Activated T-helper 1 cell treated with Interleukin-2 at 50 U/mL for 16 hours (primary cell): ENCODE data around the gene RNF10.
"Not testable (repeated sequence)": the region's sequence is repeated elsewhere in the genome, so short reads cannot be mapped to it uniquely, and the experiment has no call there.

Experiments
- DNase-seq: peaks from one replicate; pipeline ENCODE4 v3.0.0-alpha.2; 2020; ENCODE audit warnings: low read depth

The RNF10 gene

DNA sequence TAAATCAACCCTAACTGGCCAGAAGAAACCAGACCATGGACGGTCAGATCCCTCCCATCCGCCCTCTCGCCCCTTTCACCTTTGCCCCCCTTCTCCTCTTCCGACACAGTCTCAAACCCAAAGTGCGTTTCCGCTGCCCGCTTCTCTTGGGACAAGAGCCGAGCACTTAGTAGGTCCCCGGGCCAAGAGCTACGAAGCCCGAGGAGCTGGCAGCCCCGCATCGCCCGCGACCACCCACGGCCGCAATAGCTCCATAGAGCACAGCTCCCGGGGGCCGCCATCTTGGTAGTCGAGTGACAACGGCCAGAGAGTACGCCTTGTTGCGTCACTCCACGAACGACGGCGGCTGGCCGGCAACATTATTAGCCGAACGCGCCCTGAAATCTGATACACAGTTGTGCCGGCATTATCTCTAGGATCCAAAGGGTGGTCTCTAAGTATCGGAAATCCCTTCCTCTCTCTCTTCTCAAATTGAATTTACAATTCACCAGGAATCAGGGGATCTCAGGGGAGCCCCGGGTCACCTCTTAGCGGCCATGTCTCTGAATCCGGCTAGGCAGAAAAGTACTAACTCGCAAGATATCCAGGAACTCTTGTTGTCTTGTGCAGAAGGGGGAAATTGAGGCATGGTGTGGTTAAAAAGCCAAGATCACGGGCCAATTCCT lies 5.2 kb upstream of the RNF10 start, which contains the start of gene COQ5:
COQ5 (minus strand) TSS at position 298 of the 665 bp plus-strand sequence; CDS start at position 281, 17 bp downstream.
- peak; percentile 67 for DNase-seq

DNA sequence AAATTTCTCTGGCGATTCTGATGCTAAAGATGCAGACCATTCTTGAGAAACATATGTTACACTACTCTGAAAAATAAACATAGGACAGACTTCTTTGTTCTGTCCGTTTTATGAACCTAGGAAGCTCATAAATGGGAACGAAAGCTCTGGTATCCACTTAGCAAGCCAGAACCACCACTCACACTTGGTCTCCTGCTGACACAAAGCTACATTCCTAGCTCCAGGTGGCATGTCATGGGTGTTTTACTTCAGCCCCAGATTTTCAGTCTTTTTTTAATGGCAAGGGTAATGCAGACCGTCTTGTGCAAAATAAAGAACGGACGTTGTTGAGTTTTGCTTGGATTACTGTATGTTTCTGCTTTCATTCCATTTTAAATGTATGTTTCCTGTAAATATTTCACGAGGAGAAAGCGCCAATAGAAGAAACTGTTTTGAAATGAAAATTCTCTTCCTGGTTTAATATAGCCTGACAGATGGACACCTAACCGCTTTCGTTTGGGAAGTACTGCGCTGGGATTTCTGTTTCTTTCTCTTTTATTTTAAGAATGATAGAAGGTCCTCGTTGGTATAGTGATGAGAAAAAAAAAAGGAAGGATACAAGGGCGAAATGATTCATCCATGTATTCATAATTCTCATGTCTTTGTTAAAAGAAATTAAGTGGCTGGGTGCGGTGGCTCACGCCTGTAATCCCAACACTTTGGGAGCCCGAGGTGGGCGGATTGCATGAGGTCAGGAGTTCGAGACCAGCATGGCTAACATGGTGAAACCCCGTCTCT lies 4.3 kb upstream of the RNF10 start:
- no peak for DNase-seq

DNA sequence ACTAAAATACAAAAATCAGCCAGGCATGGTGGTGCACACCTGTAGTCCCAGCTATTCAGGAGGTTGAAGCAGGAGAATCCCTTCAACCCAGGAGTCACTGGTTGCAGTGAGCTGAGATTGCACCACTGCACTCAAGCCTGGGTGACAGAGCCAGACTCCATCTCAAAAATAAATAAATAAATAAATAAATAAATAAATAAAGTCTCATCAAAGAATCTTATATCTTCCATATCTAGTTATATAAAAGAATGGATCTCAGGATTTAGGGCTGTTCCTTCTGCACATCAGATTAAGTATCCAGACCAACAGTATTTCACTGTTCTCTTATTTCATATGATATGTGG lies 3.8 kb upstream of the RNF10 start:
- DNase-seq = not testable (repeated sequence)

- no peak for DNase-seq
Measured at GRCh38 chr12:120532701-120533238, 1.4 kb upstream of the RNF10 start.

GRCh38 chr12:120534703-120535655 lies 823 bp downstream of the RNF10 start:
- peak; percentile 35 for DNase-seq

GRCh38 chr12:120536064-120536791 lies 2.1 kb downstream of the RNF10 start:
- no peak for DNase-seq

DNA sequence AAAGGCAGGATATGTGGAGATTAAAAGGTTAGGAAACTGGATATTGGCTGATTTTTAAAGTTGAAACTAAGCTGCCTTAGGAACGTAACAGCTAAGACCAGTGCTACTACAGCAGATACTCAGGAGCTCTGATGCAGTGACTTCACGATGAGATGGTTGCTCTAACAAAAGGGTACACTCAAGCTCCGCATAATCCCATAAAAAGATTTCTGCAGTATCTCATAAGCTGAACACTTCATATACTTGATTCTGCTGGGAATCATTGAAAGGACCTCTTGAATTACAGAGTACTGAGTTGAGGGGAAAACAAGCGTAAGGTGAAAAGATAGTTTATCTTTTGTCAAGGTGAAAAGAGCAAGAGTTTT lies 3.7 kb downstream of the RNF10 start:
- DNase-seq = no peak

- no peak for DNase-seq
Measured at GRCh38 chr12:120538281-120539156, 4.4 kb downstream of the RNF10 start.

DNA sequence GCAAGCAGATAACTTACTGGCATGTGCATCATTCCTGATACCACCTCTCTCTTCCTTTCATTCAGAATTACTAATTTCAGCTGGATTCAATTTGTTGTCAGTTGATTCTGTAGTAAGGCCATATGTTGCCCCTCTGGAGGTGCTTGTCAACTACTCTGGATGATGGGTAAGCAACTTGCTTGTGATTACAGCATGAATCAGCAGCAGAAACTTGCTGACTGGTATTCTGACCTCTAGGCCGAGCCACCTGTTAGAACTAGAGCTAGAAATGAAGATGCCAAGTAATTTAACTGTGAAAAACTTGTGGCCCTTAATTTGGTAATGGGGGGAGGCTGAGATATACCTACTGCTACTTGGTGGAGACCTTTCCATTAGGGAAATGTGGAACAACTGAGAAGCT lies 5.1 kb downstream of the RNF10 start:
- no peak for DNase-seq

DNA sequence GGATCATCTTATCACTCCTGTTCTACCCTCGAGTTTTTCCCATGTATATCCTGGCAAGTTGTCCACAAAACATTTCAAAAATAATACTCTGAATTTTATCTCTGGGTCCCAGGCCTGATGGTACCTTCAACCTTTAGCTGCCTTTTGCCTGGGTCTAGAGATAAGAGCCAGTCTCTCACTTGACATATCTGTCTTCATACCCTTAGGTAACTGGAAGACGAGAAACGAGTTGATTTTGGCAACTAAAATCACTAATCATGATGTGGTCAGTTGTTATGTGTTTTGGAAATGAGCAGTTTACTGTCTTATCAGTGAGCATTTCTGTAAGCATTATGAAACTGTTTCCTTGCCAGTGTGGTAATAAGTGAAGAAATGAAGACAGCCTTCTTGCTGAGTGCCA lies 6.3 kb downstream of the RNF10 start:
- no peak for DNase-seq

- no peak for DNase-seq
Measured at GRCh38 chr12:120542166-120542565, 8.0 kb downstream of the RNF10 start.

DNA sequence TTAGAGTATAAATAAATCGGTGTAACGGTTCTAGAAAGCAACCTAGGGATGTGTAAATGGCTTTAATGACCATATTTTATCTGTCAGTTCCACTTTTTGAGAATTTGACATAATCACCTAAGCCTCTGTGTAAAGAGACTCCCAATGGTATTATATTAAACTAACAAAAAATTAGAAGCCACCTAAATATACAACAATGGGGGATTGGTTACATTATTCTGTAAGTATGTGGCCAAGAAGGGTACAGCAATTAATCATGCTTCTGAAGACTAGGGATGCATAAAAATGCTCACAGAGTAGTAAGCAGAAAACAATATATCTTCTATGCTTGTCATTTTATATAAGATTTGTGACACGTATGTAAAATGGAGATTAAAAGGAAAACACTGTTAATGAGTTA lies 10.5 kb downstream of the RNF10 start:
- no peak for DNase-seq

GRCh38 chr12:120546050-120546386 lies 11.9 kb downstream of the RNF10 start:
- DNase-seq = no peak

DNA sequence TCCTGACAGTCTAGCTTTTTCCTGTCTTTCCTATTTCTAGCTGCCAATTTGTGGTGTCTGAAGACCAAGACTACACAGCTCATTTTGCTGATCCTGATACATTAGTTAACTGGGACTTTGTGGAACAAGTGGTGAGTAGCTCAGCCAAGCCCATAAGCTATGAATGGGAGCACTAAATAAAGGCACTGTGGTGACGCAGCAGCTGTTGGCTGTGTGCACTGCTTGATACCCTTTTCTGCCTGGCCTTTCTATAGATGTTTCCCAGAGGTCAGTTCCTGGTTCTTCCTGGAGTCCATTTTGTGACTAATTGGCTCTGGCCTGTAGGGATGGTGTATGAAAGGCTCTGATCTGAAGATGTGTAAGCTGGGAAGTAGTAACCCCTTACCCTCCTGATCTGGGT lies 20.5 kb downstream of the RNF10 start:
- DNase-seq = no peak

- no peak for DNase-seq
Measured at GRCh38 chr12:120557589-120557988, 23.4 kb downstream of the RNF10 start.

DNA sequence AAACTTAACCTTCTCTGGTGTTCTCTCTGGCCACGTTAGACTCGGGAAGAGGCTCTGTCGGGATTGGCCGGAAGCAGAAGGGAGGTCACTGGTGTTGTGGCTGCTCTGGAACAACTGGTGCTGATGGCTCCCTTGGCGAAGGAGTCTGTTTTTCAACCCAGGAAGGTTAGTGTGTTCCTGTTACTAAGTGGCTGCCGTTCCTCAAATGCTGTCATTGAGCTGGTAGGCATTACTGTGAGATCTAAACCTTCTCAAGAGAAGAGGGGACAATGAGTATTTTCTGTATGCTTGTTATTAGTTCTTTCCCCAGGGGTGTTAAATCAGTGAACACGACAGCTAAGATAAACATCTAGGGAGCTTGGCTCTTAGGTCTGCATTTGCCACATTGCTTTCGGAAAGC lies 28.8 kb downstream of the RNF10 start:
- DNase-seq = no peak

DNA sequence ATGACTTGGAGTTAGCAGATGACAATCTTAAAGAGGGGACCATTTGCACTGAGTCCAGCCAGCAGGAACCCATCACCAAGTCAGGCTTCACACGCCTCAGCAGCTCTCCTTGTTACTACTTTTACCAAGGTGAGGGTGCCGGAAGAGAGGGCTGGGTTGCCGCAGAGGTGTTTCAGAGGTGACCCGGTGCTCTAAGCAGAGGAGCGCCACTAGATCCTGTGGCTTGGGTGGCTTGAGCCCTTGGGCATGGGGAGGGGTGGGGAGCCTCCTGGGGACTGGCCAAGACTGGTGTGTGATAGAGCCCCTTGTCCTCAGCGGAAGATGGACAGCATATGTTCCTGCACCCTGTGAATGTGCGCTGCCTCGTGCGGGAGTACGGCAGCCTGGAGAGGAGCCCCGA lies 29.3 kb downstream of the RNF10 start:
- no peak for DNase-seq

GRCh38 chr12:120571299-120571698 lies 37.1 kb downstream of the RNF10 start:
- no peak for DNase-seq

DNA sequence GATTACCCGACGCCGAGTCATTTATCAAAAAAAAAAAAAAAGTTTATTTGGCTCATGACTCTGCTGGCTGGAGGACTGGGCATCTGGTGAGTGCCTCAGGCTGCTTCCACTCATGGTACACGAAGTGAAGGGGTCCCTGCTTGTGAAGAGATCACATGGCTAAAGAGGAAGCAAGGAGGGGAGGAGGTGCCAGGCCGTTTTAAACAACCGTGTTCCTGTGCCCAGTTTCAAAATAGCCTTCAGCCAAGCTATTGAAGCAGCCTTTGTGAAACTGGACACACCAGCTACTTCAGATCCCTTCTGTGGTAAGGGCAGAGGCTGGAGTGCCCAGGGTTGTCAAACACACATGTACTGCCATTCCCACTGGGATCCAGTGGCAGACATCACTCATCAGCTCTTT lies 39.4 kb downstream of the RNF10 start:
- DNase-seq = no peak

DNA sequence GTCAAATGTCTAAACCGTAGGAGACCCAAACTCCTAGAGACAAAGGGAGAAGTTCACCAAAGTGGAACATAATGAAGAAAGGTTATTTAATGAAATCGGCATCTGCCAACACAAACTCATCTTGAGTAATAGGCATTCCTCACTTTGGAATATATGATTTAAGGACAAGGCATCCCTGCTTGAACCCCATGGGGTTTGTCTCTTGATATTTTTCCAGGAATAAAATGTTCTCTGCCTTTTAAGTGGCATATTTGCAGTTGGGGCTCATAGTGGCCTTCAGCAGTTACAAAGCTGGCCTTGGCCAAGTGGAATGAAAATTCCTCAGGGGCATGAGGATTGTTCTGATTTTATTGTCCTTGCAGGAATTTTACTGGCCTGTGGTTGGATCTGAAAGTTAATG lies 40.0 kb downstream of the RNF10 start:
- no peak for DNase-seq

DNA sequence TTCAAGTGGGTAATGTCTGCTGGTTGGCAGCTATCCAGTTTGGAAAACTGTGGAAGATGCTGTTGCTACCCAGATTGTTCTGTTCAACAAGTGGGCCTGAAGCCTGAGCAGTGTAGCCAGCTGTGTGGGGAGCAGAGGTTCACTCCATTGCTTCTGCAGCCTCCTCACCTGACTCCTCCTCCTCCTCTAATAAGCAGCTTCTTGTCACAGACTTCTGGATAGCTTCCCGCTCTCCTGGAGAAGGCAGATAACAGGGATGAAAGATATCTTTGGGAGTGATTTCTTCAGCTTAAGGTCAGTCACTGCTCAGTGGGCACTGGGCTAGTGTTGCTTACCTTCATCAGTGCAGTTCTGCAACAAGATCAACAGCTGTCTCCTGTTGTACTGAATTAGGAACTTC lies 45.0 kb downstream of the RNF10 start:
- no peak for DNase-seq
